ENCODE measurements around the gene KRT38.

DNA sequence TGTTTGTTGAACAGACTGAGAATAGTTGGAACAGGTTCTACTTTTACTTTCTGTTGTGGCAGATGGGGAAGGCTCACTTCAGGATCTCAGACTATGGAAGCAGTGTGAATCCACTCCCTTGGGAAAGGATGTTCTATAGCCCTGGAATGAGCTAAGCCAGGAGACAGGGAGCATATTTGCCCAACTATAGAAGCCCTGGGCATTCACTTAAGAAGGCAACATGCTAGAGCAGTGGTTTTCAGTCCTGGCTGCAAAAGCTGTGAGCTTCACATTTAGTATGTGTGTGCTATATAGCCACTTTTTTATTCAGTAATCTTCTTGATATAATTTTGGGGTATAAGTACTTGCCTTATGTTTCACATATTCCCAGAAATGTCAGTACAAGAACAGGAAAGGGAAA lies 27.6 kb upstream of the KRT38 start:
- TF ChIP-seq, protein P1, sequence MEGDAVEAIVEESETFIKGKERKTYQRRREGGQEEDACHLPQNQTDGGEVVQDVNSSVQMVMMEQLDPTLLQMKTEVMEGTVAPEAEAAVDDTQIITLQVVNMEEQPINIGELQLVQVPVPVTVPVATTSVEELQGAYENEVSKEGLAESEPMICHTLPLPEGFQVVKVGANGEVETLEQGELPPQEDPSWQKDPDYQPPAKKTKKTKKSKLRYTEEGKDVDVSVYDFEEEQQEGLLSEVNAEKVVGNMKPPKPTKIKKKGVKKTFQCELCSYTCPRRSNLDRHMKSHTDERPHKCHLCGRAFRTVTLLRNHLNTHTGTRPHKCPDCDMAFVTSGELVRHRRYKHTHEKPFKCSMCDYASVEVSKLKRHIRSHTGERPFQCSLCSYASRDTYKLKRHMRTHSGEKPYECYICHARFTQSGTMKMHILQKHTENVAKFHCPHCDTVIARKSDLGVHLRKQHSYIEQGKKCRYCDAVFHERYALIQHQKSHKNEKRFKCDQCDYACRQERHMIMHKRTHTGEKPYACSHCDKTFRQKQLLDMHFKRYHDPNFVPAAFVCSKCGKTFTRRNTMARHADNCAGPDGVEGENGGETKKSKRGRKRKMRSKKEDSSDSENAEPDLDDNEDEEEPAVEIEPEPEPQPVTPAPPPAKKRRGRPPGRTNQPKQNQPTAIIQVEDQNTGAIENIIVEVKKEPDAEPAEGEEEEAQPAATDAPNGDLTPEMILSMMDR (IDR thresholded peaks at IDR 0.05): no peak
- TF ChIP-seq POLR2A (IDR thresholded peaks at IDR 0.05): no peak
